PC-9 (cell line): ENCODE results near the gene CEACAM18. TPM values are rescaled to one million over a fixed set of nuclear protein-coding genes. Genes with fewer than 3 reads are reported as not detected.

Source experiments
- BruUV-seq: library from RNA; stranded (reverse); fragments of 400-500 nt; replicated peaks from 2 replicates; lab custom pipeline; 2021; lab: Mats Ljungman, UMichigan
- CTCF ChIA-PET: fragments of 300-600 bp; sonication (Branson Sonifier 250); formaldehyde crosslinking; loops from one replicate; lab custom pipeline; 2022; ENCODE audit warnings: antibody characterized with exemption; lab: Charles Lee
- POLR2A ChIA-PET: fragments of 300-600 bp; sonication (Branson Sonifier 250); formaldehyde crosslinking; loops from one replicate; lab custom pipeline; 2022; ENCODE audit warnings: antibody characterized with exemption; ENCODE audit not compliant: unreplicated experiment; lab: Charles Lee
- DNase-seq, 2 experiments: peaks; one replicate each; pipeline versions ENCODE4 v3.0.0 to v3.0.0-alpha.2; 2015 to 2022; ENCODE audit warnings: mixed read lengths in 1 of 2
- H2AFZ ChIP-seq: fragments of 200-600 bp; sonication (generic); 2 replicates; pipeline ENCODE4 v1.8.1; 2017; ENCODE audit warnings: antibody characterized with exemption
- H3F3A ChIP-seq: fragments of 200-600 bp; sonication (generic); 2 replicates; pipeline ENCODE4 v1.8.1; 2017; ENCODE audit warnings: antibody characterized with exemption, mild to moderate bottlenecking, low read depth; ENCODE audit not compliant: insufficient read depth
- H3K27ac ChIP-seq: fragments of 200-600 bp; sonication (generic); 2 replicates; pipeline ENCODE4 v1.6.1; 2016; ENCODE audit warnings: mixed run types
- H3K27me3 ChIP-seq: fragments of 200-600 bp; sonication (generic); 2 replicates; pipeline ENCODE4 v1.6.1; 2016; ENCODE audit warnings: low read depth, mixed run types; ENCODE audit not compliant: insufficient read depth
- H3K36me3 ChIP-seq: fragments of 200-600 bp; sonication (generic); 2 replicates; pipeline ENCODE4 v1.6.1; 2016; ENCODE audit warnings: low read depth, mixed run types
- H3K4me1 ChIP-seq: fragments of 200-600 bp; sonication (generic); replicated peaks from 2 replicates; pipeline ENCODE4 v1.6.1; 2016; ENCODE audit warnings: mixed run types; ENCODE audit not compliant: insufficient read depth
- H3K4me2 ChIP-seq: fragments of 200-600 bp; sonication (generic); 2 replicates; pipeline ENCODE4 v1.6.1; 2017; ENCODE audit warnings: mixed run types
- H3K4me3 ChIP-seq: fragments of 200-600 bp; sonication (generic); 2 replicates; pipeline ENCODE4 v1.6.1; 2016; ENCODE audit warnings: mixed run types
- H3K79me2 ChIP-seq: fragments of 200-600 bp; sonication (generic); 2 replicates; pipeline ENCODE4 v1.6.1; 2017; ENCODE audit warnings: low read depth, mixed run types
- H3K9me2 ChIP-seq: fragments of 200-600 bp; sonication (generic); 2 replicates; pipeline ENCODE4 v1.8.1; 2017; ENCODE audit warnings: mild to moderate bottlenecking; ENCODE audit not compliant: insufficient read depth
- H3K9me3 ChIP-seq: fragments of 200-600 bp; sonication (generic); 2 replicates; pipeline ENCODE4 v1.8.1; 2016; ENCODE audit warnings: low read depth; ENCODE audit not compliant: insufficient read depth
- H4K20me1 ChIP-seq: fragments of 200-600 bp; sonication (generic); 2 replicates; pipeline ENCODE4 v1.8.1; 2017; ENCODE audit not compliant: insufficient read depth
- EZH2 ChIP-seq: fragments of 200-600 bp; sonication (generic); IDR thresholded peaks from 2 replicates; pipeline ENCODE4 v1.8.0; 2017; ENCODE audit warnings: antibody characterized with exemption, low read depth
- intact Hi-C: fragments of 100-400 bp; cut with micrococcal nuclease; formaldehyde crosslinking; loops from one replicate; pipeline ENCODE4 v1.10.0; 2022; ENCODE audit not compliant: unreplicated experiment
- total RNA-seq: library from RNA; stranded (reverse); gene quantifications from 2 replicates; pipeline ENCODE4 v1.2.3, GENCODE V29; 2021
- TF ChIP-seq, protein P1 (sequence below): fragments of 200-600 bp; sonication (generic); conservative IDR thresholded peaks from 2 replicates; pipeline ENCODE4 v1.6.1; 2017; ENCODE audit warnings: mixed run types, antibody characterized with exemption, mild to moderate bottlenecking, moderate library complexity

Gene CEACAM18
- total RNA-seq, 1 experiment from 2014 or later, result not detected

DNA sequence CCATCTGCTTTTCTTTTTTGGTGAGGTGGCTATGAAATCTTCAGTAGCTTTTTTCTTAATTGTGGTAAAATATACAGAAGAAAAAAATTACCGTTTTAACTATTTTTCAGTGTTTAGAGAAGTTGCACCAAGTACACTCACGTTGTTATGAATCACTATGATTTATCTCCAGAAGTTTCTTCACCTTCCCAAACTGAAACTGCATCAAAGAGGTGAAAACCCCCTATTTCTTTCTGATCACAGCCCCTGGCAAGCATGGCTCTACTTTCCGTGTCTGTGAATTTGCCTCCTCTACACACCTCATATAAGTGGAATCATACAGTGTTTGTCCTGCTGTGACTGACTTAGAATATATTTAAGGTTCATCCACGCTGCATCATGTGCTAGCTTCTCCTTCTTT is 45.3 kb upstream of the CEACAM18 start:
- Histone ChIP-seq H3K4me3 (no peak overlapping the region), H4K20me1 (no peaks in the 10 kb centered on the region), H3F3A (no peaks in the 10 kb centered on the region), H3K79me2 (no peaks in the 10 kb centered on the region), H3K36me3 (no peaks in the 10 kb centered on the region), H3K9me3 (no peaks in the 10 kb centered on the region), H3K27me3 (peaks cover 90% of the 10 kb centered on the region), H2AFZ (no peak overlapping the region), H3K4me2 (no peak overlapping the region), H3K27ac (no peak overlapping the region), H3K9me2 (no peaks in the 10 kb centered on the region), H3K4me1 (no peaks in the 10 kb centered on the region)
- POLR2A ChIA-PET, result no interaction called here
- intact Hi-C loops, result no loop called here
- CTCF ChIA-PET, result no interaction called here
- TF ChIP-seq, protein P1, sequence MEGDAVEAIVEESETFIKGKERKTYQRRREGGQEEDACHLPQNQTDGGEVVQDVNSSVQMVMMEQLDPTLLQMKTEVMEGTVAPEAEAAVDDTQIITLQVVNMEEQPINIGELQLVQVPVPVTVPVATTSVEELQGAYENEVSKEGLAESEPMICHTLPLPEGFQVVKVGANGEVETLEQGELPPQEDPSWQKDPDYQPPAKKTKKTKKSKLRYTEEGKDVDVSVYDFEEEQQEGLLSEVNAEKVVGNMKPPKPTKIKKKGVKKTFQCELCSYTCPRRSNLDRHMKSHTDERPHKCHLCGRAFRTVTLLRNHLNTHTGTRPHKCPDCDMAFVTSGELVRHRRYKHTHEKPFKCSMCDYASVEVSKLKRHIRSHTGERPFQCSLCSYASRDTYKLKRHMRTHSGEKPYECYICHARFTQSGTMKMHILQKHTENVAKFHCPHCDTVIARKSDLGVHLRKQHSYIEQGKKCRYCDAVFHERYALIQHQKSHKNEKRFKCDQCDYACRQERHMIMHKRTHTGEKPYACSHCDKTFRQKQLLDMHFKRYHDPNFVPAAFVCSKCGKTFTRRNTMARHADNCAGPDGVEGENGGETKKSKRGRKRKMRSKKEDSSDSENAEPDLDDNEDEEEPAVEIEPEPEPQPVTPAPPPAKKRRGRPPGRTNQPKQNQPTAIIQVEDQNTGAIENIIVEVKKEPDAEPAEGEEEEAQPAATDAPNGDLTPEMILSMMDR, result no peak
- TF ChIP-seq EZH2, result no peak
- BruUV-seq, result no TSS peak
- no peak for DNase-seq

DNA sequence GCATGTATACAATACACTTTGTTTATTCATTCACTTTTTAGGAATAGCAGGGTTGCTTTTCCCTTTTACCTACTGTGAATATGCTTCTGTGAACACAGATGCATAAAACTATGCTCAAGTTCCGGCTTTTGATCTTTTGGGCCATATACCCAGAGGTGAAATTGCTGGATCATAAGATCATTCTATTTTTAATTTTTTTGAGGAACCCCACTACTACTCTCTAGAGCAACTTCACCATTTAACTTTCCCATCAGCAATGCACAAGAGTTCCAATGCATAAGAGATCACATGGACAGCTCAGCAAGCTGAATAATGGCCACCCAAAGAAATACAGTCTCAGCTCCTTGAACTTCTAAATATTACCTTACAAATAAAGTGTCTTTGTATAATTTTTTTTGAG is 43.9 kb upstream of the CEACAM18 start:
- TF ChIP-seq, protein P1, result no peak
- TF ChIP-seq EZH2, result no peak
- H3K27me3 ChIP-seq, result peaks cover 86% of the 10 kb centered on the region
- H3F3A ChIP-seq, result no peaks in the 10 kb centered on the region
- no peaks in the 10 kb centered on the region for H3K9me2 ChIP-seq
- DNase-seq, result no peak
- no peak overlapping the region for H3K4me2 ChIP-seq
- no peaks in the 10 kb centered on the region for H3K36me3 ChIP-seq
- H4K20me1 ChIP-seq, result no peaks in the 10 kb centered on the region
- no peaks in the 10 kb centered on the region for H3K79me2 ChIP-seq
- ChIA-PET CTCF (no interaction called here), POLR2A (no interaction called here)
- H3K9me3 ChIP-seq, result no peaks in the 10 kb centered on the region
- intact Hi-C loops, result no loop called here
- no peak overlapping the region for H3K27ac ChIP-seq
- H2AFZ ChIP-seq, result no peak overlapping the region
- H3K4me3 ChIP-seq, result no peak overlapping the region
- no TSS peak for BruUV-seq
- H3K4me1 ChIP-seq, result no peaks in the 10 kb centered on the region

DNA sequence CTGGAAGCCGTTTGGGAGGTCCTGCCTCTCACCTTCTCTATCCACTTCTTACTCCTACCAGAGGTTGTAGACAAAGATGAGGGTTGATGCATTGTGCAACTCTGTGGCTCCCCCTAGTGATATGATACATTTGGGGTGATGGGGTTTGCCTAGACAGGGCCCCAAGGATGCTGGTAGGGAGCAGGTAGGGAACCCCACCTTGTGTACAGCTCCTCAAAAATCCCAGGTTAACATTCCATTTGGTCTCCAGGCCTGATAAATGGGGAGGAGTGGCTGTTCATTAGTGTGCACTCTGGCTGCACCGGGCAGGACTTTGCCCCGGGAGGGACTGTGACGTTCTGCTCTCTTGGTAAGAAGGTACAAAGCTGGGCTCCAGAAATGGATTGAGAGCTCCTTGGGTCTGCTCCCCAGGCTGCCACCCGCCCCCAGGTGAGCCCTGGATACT is 39.3 kb upstream of the CEACAM18 start:
- H3K36me3 ChIP-seq, result no peaks in the 10 kb centered on the region
- BruUV-seq, result no TSS peak
- no peaks in the 10 kb centered on the region for H4K20me1 ChIP-seq
- no peak for TF ChIP-seq EZH2
- TF ChIP-seq, protein P1, result peak; percentile 36; the same call in 1 of the 2 replicates
- no peaks in the 10 kb centered on the region for H3K79me2 ChIP-seq
- no peak overlapping the region for H3K4me2 ChIP-seq
- POLR2A ChIA-PET, result no interaction called here
- CTCF ChIA-PET, result no interaction called here
- no peak for DNase-seq
- no peaks in the 10 kb centered on the region for H3K9me3 ChIP-seq
- no peaks in the 10 kb centered on the region for H3F3A ChIP-seq
- no peaks in the 10 kb centered on the region for H3K9me2 ChIP-seq
- peaks cover 91% of the 10 kb centered on the region for H3K27me3 ChIP-seq
- H3K4me3 ChIP-seq, result no peak overlapping the region
- H3K27ac ChIP-seq, result no peak overlapping the region
- no peaks in the 10 kb centered on the region for H3K4me1 ChIP-seq
- intact Hi-C loops, result loop anchor here (1.0 to 2.0 kb wide), 3 partner anchors 40 to 101 kb away; no protein-coding TSS in a partner anchor
- H2AFZ ChIP-seq, result no peak overlapping the region
